KG1 (cell line): ENCODE data around the gene ANKLE1.

Source experiments
- DNase-seq: peaks from one replicate; lab custom pipeline; 2025; lab: John Stamatoyannopoulos, UW

Gene ANKLE1

DNA sequence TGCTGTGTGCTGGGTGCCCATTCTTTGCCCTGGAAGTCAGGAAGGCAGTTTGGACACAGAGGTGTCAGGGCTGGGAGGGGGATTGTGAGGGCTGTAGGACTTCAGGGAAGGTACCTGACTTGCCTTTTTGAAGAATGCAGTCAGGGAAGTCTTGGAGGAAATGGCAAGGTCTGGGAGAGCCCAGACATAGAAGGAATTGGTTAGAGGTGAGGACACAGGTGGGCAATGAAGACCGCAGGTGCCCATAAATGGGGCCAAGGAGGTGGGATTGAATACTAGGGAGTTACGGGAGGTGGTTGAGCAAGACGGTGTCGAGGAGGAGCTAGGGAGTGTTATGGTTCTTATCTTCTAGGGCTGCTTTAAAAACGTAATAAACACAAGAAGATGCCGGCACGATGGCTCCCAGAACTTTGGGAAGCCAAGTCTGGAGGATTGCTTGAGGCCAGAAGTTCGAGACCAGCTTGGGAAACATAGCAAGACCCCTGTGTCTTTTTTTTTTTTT is 26.2 kb downstream of the ANKLE1 start:
- DNase-seq, result no peak

DNA sequence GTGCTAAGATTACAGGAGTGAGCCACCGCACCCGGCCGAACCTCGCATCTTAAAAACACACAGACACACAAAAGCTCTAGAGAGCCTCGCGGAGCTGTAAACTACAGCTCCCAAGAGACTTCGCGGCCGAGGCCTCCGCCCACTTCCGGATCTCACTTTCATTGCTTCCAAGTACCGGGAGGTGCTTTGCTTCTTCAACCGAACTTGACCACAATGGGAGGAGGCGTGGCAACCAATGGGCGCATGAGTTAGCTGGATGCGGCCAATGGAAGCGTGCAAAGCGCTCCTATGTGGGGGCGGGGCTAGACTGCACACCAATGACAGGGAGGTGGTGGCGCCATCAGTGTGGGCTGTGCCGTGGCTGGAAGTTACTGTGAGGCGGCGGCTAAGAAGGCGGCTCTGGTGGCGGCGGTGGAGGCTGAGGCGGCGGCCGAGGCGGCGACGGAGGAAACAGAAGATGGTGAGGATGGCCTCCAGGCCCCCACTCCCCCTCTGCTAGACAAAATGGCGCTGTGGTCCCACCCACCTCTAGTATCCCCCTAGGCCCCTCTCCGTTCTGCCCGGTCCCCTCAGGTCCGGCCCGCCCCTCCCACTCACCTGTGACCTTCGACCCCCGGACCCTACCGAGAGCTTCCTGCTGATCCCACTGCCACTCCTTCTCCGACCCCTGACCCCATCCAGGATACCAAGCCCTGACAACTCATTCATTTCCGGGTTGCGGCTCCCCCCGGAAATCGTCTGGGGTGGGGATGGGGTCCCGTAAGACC is 27.7 kb downstream of the ANKLE1 start, which contains the start of gene DDA1:
DDA1 (plus strand) TSS at position 366 of the 767 bp plus-strand sequence; CDS start at position 458, 92 bp downstream.
- DNase-seq, result peak; percentile 97

DNA sequence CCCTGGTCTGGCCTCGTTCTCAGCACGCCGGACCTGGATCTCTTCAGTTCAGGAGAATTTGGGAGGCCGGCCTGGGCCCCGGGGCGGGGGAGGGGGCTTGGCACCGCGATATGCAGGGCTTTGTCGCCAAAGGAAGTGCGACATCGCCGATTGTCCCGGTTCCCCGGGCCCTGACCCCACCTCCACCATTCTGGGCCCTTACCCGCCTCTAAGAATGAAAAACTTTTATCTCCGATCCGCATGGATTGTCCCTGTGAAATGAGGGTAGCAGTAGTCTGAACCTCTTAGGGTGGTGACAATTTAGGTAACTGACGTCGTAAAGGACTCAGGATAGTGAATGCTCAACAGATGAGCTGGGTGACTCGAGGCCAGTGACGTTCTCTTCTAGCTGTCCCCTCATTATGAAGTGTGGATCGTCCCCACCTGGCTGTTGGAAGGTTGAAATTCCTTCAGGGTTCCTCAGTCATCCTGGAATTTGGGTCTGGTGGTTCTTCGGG is 28.3 kb downstream of the ANKLE1 start:
- DNase-seq, result no peak

DNA sequence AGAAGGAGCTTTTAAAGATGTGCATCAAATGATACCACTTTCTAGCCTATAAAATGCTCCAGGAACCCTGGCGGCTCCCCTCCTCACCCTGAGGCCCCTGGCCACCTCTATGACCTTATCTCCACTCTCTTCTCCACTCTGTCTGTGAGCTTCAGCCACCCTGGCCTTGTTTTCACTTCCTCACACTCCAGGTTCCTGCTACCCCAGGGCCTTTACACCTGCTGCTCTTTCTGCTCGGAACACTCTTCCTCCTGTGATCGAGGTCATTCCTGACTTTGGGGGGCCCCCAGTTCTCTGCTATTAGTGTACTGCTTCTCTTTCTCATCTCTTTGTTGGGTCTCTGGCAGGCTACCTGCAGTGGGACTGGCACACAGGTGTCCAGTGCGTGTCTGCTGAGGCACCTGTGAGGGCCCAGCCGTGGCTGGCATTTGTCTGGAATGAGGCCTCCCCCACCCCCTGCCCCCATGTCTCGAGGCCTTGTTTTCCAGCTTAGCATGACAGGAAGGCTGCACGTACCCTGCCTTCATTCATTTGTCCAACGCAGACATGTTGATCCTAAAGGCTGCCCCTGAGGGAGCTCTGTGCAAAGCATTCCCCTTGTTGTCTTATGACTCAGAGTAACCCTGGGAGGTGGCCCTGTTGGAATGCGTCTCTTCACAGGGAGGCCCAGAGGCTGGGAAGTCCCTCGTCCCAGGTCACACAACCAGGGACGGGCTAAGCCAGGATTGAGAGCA is 29.9 kb downstream of the ANKLE1 start:
- no peak for DNase-seq

DNA sequence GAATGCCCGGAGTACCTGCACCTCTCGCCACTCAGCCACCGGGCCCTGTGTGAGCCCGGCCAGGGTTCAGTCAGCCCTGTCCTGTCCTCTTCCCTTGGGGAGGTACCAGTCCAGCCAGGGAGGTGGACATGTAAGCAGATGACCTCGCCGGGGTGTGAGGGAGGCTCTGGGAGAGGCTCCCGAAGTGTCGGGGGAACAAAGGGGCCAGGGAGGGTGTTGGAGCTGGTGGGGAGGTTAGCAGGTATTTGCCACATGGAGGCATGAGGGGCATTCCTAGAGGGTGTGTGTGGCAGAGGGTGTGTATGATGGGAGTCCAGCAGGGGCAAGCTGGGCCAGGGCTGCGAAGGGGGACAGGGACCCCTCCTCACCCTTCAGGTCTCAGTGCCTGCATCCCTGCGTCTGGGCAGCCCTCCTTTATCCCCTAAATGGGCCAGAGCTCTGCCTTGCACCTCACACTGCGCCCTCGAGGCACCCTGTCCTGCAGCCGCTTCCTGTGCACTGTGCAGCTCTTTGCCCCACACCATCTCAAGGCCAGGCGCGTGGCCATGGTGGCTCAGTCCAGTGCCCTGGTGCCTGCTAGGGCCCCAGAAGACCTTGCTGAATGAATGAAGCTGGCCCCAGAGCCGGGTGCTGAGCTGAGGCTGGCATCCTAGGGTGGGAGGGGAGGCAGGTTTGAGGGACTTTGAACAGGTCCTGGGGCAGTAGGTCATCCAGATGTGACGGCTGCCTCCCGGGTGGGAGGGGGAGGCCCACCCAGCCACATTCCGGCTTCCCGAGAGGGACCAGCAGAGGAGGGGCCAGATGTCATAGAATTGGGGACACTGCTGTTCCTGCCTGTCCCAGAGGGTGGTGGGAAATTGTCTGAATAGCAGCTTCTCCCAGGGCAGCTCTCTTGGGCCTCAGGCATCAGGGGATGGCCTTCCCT is 30.8 kb downstream of the ANKLE1 start:
- no peak for DNase-seq

DNA sequence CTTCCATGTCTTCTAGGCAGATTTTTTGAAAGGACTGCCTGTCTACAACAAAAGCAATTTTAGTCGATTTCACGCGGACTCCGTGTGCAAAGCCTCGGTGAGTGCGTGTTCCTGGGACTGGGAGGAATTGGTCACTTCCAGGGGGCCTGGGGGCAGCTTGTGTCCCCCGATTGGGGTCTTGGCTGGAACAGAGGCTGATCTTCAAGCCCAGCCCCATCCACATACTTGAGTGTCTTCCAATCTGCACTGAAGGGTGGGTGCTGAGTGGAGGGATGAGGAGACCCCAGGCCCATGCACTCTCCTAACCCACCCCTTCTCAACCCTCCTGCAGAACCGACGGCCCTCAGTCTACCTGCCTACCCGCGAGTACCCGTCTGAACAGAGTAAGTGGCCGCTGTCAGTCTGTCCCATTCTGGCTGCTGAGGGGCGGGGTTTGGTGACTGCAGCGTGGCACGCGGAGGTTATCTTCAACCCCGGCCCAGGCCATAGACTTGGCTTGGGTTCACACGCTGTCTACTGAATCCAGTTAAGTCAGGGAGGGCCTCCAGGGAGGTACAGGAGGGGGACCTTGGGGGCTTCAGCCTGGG is 32.4 kb downstream of the ANKLE1 start:
- DNase-seq, result no peak

DNA sequence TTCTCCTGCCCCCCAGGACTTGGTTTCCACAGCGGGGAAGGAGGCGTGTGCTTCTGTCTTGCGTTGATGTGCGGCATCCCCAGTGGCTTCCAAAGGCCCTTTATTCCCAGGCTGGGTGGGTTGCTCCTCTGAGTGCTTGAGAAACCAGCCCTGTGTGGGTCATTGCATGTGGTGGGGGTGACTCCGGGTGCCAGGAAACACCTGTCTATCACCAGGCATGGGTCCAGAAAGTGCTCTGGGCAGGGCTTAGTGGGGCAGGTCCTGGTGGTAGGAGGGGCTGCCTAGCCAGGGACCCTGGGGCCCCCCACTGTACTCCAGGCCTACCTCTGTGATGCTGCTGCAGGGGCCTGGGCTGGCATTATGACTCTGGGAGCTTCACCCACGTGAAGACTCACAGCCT is 37.3 kb downstream of the ANKLE1 start:
- no peak for DNase-seq

DNA sequence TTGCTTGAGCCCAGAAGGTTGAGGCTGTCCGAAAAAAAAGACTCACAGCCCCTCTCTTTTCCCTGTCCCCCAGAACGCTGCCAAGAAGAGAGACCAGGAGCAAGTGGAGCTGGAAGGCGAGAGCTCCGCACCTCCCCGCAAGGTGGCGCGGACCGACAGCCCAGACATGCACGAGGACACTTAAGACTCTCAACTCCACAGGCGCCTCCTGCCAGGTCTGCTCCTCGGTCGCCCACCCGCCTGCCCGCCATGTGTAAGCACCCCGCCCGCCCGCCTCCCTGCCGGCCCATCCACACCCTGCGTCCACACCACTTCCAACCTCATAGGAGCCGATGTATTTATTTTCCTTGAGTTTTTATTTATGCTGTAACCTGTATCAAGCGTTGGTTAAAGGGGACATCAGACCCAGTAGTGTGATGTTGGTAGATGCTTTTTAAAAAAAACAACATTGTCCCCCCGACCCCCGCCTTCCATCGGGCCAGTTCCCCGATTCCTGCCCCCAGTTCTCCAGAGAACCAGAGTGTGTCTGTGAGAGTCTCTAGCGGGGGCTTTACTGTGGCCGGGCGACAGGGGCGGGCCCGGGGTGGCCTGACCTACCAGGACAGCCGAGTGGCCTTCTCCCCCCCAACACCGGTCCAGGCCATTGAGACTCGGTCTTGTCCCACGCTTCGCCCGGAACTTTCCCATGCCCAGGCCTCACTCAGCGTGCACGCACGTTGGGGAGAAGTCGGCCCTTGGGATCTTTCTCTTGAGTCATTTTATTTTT is 38.0 kb downstream of the ANKLE1 start:
- no peak for DNase-seq

DNA sequence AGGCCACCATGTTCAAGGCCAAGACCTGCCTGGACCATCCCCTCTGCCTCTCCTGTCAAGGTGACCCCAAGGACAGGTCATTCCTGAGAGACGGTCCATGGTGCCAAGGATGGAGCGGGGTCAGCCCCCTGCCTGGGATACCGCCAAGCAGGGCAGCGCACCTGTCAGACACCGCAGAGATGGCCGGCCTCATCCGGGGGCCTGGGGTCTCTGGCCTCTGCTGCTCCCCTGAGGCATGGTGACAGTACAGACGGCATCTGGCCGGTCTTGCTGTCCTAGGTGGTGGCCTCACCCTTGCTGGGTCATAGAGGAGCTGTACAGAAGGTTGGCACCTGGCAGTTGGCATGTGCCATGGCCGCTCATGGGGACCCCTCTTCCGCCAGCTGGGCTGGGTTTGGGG is 38.7 kb downstream of the ANKLE1 start:
- no peak for DNase-seq

DNA sequence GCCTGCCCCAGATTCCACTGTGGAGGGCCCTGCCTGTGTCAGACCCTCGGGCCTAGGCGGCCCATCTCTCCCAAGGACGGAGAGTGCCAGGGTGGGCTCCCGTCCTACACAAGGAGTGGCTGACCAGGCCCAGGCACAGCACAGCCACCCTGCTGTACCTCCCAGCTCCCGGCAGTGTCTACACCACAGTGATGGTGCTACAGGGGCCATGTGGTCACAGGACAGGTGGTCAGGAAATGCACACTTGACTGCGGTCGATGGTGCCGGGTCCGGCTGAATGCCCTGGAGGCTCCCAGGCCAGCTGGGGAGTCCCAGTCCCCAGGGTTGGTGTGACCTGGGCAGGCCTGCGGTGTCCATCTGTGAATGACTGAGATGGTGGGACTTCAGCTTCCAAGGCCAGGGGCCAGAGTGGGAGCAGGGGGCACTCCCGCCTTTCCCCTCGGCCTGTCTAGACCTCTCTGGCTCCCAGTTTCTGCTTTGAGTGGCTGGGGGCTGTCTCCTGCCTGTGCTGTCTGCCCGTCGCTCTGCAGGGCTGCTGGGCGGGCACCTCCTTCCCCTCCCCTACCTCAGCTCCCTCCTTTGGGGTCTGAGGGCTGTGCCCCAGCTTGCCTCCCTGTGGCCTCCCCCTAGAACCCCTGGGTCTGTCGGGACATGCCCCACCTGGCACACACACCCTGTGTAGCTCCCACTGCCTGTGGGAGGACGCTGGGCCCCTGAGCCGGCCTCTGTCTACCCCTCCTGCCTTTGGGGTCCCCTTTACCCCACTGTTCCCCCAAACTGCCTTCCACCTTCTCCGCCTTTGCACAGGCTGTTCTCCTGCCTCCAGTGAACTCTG is 40.2 kb downstream of the ANKLE1 start:
- no peak for DNase-seq

DNA sequence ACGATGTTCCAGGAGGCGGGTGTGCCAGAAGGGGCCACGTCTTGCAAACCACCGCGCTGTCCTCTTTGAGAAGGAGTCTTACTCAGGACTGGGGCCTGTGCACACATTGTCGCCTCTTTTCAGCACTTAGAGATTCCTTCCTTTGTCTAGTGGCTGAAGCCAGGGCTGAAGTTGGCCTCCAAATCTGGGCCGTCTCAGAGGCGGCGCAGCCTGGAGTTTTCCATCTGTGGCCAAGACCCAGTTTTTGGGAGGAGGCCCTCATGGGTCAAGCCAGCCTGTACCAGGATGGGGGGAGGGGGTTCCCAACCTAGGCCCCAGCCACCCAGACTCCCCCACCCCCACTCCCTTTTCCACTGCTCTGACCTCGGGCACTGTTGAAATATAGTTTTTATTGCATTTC is 41.2 kb downstream of the ANKLE1 start:
- no peak for DNase-seq

DNA sequence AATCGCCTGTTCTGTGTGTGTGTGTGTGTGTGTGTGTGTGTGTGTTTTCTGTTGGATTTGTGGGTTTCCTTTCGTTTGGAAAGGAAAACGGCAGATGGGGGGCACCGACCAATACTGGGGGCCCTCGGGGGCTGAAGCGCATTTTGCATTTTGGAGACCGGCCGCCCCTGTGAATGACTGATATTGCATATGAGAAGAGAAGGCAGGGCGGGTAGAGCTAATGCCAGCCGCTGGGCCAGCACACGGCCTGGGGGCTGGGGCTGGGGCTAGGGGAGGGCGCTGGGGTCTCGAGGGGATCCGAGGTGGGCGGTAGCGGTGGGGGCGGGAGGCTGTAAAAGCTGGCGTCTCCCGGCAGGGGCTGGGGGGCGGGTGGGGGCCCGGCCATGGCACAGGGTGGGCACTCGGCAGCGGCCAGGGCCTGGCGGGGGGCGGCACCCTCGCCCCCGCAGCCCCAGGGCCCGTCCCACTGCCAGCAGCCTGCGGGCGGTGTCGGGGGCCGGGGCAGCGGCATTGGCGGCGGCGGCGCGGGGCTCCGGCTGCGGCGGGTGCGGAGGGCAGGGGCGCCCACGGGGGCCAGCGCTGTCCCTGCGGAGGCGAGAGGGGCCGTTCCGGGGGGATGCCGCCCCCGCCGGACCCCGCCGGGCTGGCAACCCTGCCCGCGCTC is 41.7 kb downstream of the ANKLE1 start:
- no peak for DNase-seq

DNA sequence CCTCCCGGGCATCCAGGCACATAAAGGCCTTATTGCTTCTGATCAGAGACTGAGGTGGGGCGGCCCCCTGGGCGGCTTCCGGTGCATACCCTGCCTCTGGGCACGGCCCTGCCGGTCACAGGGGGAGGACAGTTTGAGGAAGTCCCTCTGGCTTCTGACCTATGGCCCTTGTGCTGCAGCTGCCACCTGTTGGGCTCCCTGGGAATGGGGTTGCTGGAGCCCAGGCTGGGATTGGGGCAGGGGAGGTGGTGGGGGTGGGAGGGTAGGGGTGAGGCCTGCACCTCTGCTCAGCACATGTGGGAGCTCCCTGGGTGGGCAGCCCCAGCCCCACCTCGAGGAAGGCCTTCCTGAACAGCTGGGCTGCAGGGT is 42.2 kb downstream of the ANKLE1 start:
- no peak for DNase-seq

DNA sequence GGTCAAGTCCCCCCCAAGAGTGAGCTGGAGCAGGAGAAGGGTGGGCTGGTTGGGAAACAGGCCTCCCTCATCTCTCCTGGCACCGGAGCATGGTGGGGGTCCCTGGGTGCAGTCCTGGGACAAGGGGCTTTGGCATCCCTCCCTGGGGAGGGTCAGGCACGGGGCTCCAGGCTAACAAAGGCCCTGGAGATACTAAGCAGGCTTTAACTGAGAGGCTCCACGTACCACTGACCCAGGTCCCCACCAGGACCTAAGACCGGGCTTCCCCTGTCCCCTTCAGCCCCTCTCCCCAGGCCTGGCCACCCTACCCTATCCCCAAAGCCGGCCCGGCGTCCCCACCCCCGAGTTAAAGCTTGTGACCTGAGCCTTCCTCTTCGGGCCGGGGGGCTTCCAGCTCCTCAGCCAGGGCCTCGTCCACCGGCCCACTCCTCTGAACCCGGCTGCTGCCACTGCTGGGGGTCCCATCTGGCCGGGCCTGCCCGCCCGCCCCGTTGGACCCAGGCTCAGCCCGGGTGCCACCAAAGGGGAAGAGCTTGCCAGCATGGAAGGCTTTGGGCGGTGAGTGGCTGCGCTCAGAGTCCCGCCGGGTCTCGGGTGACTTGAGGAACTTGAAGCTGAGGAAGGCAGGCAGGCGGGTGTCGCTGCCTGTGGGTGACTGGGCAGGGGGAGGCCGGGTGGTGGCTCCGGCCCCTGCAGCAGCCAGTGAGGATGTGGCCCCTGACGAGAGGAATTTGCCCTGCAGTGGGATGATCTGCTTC is 42.8 kb downstream of the ANKLE1 start:
- DNase-seq, result no peak

DNA sequence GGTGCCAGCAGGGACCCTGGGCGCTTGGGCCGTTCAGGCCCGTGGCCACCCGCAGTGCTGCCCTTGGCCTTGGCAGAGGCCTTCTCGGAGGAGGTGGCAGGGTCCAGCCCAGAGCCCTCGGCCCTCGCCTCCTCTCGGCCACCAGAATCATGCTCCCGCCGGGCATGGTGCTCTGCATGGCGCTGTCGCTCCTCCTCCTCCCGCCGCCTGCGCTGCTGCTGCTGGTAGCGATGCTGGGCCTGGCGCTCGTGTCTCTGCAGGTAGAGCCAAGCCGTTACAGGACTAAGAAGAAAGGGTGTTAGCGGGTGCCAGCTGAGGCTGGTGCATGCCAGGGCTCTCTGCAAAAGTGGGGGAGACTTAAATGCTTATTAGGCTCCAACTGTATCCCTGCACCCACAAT is 43.4 kb downstream of the ANKLE1 start:
- no peak for DNase-seq

DNA sequence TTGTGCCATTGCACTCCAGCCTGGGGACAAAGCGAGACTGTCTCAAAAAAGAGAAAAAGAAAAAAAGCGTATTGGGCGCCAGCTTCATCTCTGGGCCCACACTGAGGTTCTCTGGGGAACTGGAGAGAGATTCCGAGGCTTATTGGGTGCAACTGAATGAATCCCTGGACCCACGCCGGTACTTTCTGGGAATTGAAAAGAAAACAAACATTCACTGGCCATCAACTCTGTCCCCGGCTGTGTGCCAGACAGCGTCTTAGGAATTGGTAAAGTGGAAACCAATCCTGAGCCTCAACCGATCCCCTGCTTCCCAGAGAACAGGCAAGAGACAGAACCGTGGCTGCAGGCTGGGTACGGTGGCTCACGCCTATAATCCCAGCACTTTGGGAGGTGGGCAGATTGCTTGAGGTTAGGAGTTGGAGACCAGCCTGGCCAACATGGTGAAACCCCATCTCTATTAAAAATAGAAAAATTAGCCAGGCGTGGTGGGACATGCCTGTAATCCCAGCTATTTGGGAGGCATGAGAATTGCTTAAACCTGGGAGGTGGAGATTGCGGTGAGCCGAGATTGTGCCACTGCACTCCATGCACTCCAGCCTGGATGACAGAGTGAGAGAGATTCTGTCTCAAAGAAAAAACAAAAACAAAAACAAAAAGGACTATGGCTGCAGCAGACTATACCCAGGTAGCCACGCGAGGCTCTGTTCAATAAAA is 44.3 kb downstream of the ANKLE1 start:
- no peak for DNase-seq

DNA sequence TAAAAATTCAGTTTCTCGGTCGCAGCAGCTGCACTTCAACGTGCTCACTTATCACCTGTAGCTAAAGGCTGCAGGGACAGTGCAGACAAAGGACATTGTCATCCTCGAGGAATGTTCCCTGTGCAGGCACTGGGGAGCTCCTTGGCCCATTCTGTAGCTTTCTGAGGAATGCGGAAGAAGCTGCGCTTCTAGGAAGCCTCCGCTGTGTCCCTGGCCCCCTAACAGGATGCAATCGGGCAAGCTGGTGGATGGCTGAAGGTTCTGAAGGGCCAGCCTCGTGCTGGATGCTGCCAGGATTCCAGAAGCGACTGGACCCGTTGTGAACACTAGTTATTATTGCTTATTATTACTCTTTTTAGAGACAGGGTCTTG is 44.9 kb downstream of the ANKLE1 start:
- no peak for DNase-seq

DNA sequence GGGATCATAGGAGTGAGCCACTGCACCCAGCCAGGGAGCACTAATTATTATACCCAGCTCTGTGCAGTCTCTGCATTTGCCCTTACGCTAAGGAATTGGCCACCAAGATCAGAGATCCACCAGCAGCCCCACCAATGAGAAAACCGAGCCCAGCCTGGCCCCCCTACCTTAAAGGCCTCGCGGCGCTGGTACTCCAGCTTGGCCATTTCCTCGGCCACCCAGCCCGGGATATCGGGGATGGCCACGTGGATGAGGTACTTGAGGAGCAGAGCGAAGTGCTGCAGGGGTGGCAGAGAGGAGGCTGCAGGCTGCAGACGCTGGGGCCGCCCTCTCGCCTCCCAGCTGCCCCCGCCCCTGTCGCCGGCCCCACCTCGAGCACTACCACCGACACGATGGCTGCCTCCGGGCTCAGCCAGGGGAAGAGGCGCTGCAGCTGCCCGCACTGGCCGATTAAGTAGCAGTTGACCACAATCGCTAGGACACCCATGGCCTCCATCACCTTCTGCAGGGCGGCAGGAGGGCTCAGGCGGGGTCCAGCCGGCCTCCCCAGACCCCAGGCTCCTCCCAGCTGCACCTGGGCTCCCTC is 45.5 kb downstream of the ANKLE1 start:
- no peak for DNase-seq
